HEK293T (cell line): Measurements from ENCODE around the gene DDX55.

ENCODE experiments used
- BHLHE40 ChIP-seq: fragments of 450-650 bp; IDR thresholded peaks from 2 replicates; pipeline ENCODE4 v1.6.1; 2016; ENCODE audit warnings: mild to moderate bottlenecking, moderate library complexity, borderline replicate concordance
- CTBP1 ChIP-seq: fragments of 450-650 bp; IDR thresholded peaks from 2 replicates; pipeline ENCODE4 v1.6.1; 2016; ENCODE audit warnings: borderline replicate concordance
- ELF4 ChIP-seq: fragments of 450-650 bp; IDR thresholded peaks from 2 replicates; pipeline ENCODE4 v1.6.1; 2017; ENCODE audit warnings: antibody characterized with exemption
- FOXA1 ChIP-seq: fragments of 450-650 bp; IDR thresholded peaks from 2 replicates; pipeline ENCODE4 v1.6.1; 2016; ENCODE audit warnings: mild to moderate bottlenecking
- FOXK2 ChIP-seq: fragments of 450-650 bp; IDR thresholded peaks from 2 replicates; pipeline ENCODE4 v1.6.1; 2016; ENCODE audit warnings: mild to moderate bottlenecking
- FOXM1 ChIP-seq: fragments of 450-650 bp; IDR thresholded peaks from 2 replicates; pipeline ENCODE4 v1.6.1; 2017; ENCODE audit warnings: mild to moderate bottlenecking, borderline replicate concordance
- HDGF ChIP-seq: fragments of 450-650 bp; IDR thresholded peaks from 2 replicates; pipeline ENCODE4 v1.6.1; 2017; ENCODE audit warnings: antibody characterized with exemption, borderline replicate concordance
- L3MBTL2 ChIP-seq: fragments of 450-650 bp; conservative IDR thresholded peaks from 2 replicates; pipeline ENCODE4 v1.6.1; 2016; ENCODE audit warnings: mild to moderate bottlenecking
- LEF1 ChIP-seq: fragments of 450-650 bp; IDR thresholded peaks from 2 replicates; pipeline ENCODE4 v1.6.1; 2017; ENCODE audit warnings: mild to moderate bottlenecking, borderline replicate concordance
- NFRKB ChIP-seq: fragments of 450-650 bp; IDR thresholded peaks from 2 replicates; pipeline ENCODE4 v1.6.1; 2016; ENCODE audit warnings: mild to moderate bottlenecking, moderate library complexity
- SP1 ChIP-seq: fragments of 450-650 bp; IDR thresholded peaks from 2 replicates; pipeline ENCODE4 v1.6.1; 2017
- SUZ12 ChIP-seq: fragments of 450-650 bp; IDR thresholded peaks from 2 replicates; pipeline ENCODE4 v1.6.1; 2016; ENCODE audit warnings: mild to moderate bottlenecking
- ZNF384 ChIP-seq: fragments of 450-650 bp; IDR thresholded peaks from 2 replicates; pipeline ENCODE4 v1.6.1; 2016
- TF ChIP-seq, protein P1 (sequence below): fragments of 450-650 bp; IDR thresholded peaks from 2 replicates; pipeline ENCODE4 v1.6.1; 2016

DNA sequence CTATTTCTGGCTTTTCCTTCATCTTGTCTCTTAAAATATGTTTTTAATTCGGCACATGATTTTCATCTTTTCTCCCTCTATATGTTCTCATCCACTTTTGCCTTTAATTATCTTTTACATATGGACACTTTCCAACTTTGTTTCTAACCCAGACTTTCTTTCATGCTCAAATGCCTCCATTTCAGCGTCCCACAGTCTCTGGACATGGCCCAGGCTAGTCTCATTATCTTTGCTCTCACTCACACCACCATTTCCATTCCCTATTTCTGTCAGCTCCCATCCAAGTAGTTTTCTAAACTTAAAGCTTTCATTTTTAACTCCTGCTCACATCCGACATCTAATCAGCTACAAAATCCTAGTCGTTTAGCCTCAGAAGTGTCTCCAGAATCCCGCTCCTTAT lies 46.5 kb downstream of the DDX55 start:
- TF ChIP-seq ZNF384: no peak
- no peak for TF ChIP-seq BHLHE40
- no peak for TF ChIP-seq ELF4
- TF ChIP-seq NFRKB: no peak
- TF ChIP-seq SUZ12: no peak
- no peak for TF ChIP-seq CTBP1
- no peak for TF ChIP-seq SP1
- TF ChIP-seq FOXM1: no peak
- no peak for TF ChIP-seq HDGF
- TF ChIP-seq L3MBTL2: no peak
- no peak for TF ChIP-seq FOXA1
- no peak for TF ChIP-seq FOXK2
- TF ChIP-seq, protein P1, sequence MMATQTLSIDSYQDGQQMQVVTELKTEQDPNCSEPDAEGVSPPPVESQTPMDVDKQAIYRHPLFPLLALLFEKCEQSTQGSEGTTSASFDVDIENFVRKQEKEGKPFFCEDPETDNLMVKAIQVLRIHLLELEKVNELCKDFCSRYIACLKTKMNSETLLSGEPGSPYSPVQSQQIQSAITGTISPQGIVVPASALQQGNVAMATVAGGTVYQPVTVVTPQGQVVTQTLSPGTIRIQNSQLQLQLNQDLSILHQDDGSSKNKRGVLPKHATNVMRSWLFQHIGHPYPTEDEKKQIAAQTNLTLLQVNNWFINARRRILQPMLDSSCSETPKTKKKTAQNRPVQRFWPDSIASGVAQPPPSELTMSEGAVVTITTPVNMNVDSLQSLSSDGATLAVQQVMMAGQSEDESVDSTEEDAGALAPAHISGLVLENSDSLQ: no peak
- TF ChIP-seq LEF1: no peak
